SK-N-SH (cell line): ENCODE results near the gene NAMPT. TPM values are rescaled to one million over a fixed set of nuclear protein-coding genes. Genes with fewer than 3 reads are reported as not detected.

Experiments used
- CTCF ChIA-PET: fragments of 300-600, 350-600 bp; formaldehyde crosslinking; extraction: SDS; loops from one replicate; lab custom pipeline; 2021; lab: Yijun Ruan, JAX
- POLR2A ChIA-PET: fragments of 350-600 bp; sonication (Branson Sonifier 250); formaldehyde crosslinking; extraction: SDS; loops from one replicate; lab custom pipeline; 2020; ENCODE audit warnings: antibody characterized with exemption, inconsistent platforms; lab: Yijun Ruan, JAX
- DNase-seq: peaks from one replicate; pipeline ENCODE4 v3.0.0; 2012
- H2AFZ ChIP-seq: fragments of 200-600 bp; sonication (generic); 2 replicates; pipeline ENCODE4 v1.8.1; 2016; ENCODE audit warnings: antibody characterized with exemption, mild to moderate bottlenecking, low read depth
- H3F3A ChIP-seq: fragments of 200-600 bp; sonication (generic); replicated peaks from 2 replicates; pipeline ENCODE3; 2016; ENCODE audit warnings: antibody characterized with exemption, mild to moderate bottlenecking; ENCODE audit not compliant: insufficient read depth
- H3K27ac ChIP-seq, 2 experiments: fragments of 200-500 bp in 1 of 2; fragments of 200-600 bp in 1 of 2; sonication (Bioruptor generic) in 1 of 2; sonication (generic), shearing (Covaris generic) in 1 of 2; 2 replicates each; pipeline versions ENCODE4 v1.5.1 to v1.6.1; 2014 to 2016; ENCODE audit warnings: low read depth in 2 of 2, inconsistent platforms in 1 of 2, low read length in 1 of 2, mild to moderate bottlenecking in 1 of 2, mixed read lengths in 1 of 2
- H3K27me3 ChIP-seq: fragments of 200-600 bp; sonication (generic), shearing (Covaris generic); 2 replicates; pipeline ENCODE4 v1.6.1; 2016; ENCODE audit warnings: mixed run types; ENCODE audit not compliant: insufficient read depth
- H3K36me3 ChIP-seq, 2 experiments: fragments of 200-500 bp in 1 of 2; fragments of 200-600 bp in 1 of 2; sonication (Bioruptor generic) in 1 of 2; sonication (generic) in 1 of 2; replicated peaks in 1 of 2; 2 replicates each; pipeline versions ENCODE3 to v1.5.1; 2014 to 2016; ENCODE audit warnings: low read length in 1 of 2, mild to moderate bottlenecking in 1 of 2; ENCODE audit not compliant: insufficient read depth in 2 of 2, control insufficient read depth in 1 of 2
- H3K4me1 ChIP-seq, 2 experiments: fragments of 200-500 bp in 1 of 2; fragments of 200-600 bp in 1 of 2; sonication (Bioruptor generic) in 1 of 2; sonication (generic), shearing (Covaris generic) in 1 of 2; 2 replicates each; pipeline versions ENCODE4 v1.5.1 to v1.6.1; 2014 to 2016; ENCODE audit warnings: low read depth in 1 of 2, low read length in 1 of 2, mixed run types in 1 of 2; ENCODE audit not compliant: insufficient read depth in 2 of 2, control insufficient read depth in 1 of 2
- H3K4me2 ChIP-seq: fragments of 200-600 bp; sonication (generic), shearing (Covaris generic); 2 replicates; pipeline ENCODE4 v1.6.1; 2017; ENCODE audit warnings: mixed run types
- H3K4me3 ChIP-seq, 2 experiments: fragments of 200-500 bp in 1 of 2; fragments of 200-600 bp in 1 of 2; sonication (Bioruptor generic) in 1 of 2; sonication (generic), shearing (Covaris generic) in 1 of 2; 2 replicates each; pipeline versions ENCODE4 v1.5.1 to v1.8.1; 2014 to 2016; ENCODE audit warnings: low read depth in 2 of 2, inconsistent platforms in 1 of 2, low read length in 1 of 2, mild to moderate bottlenecking in 1 of 2, mixed read lengths in 1 of 2, moderate library complexity in 1 of 2
- H3K79me2 ChIP-seq: fragments of 200-600 bp; sonication (generic); 2 replicates; pipeline ENCODE4 v1.8.1; 2017; ENCODE audit warnings: mild to moderate bottlenecking; ENCODE audit not compliant: insufficient read depth
- H3K9ac ChIP-seq: fragments of 200-600 bp; sonication (generic); 2 replicates; pipeline ENCODE4 v1.6.1; 2017; ENCODE audit warnings: mixed run types
- H3K9me2 ChIP-seq: fragments of 200-600 bp; sonication (generic); 2 replicates; pipeline ENCODE4 v1.6.1; 2017; ENCODE audit warnings: mixed run types
- H3K9me3 ChIP-seq: fragments of 200-600 bp; sonication (generic); 2 replicates; pipeline ENCODE4 v1.6.1; 2017; ENCODE audit warnings: mixed run types, mild to moderate bottlenecking, moderate library complexity
- H4K20me1 ChIP-seq: fragments of 200-600 bp; sonication (generic); 2 replicates; pipeline ENCODE4 v1.6.1; 2017; ENCODE audit warnings: mild to moderate bottlenecking, mixed run types; ENCODE audit not compliant: insufficient read depth
- CHD2 ChIP-seq: fragments of 150-350 bp; IDR thresholded peaks from 2 replicates; pipeline ENCODE4 v1.6.1; 2018; ENCODE audit warnings: low read length; ENCODE audit not compliant: partially characterized antibody
- FOSL2 ChIP-seq: IDR thresholded peaks from 2 replicates; pipeline ENCODE4 v1.4.0; 2012; ENCODE audit warnings: low read depth, mild to moderate bottlenecking, moderate library complexity, borderline replicate concordance
- FOXJ3 ChIP-seq: sonication (generic); formaldehyde crosslinking; IDR thresholded peaks from 2 replicates; pipeline ENCODE4 v1.5.1; 2020; ENCODE audit warnings: mild to moderate bottlenecking, missing genetic modification reagents
- GABPA ChIP-seq: IDR thresholded peaks from 2 replicates; pipeline ENCODE4 v1.4.0; 2012; ENCODE audit warnings: low read depth, mild to moderate bottlenecking
- JUND ChIP-seq: IDR thresholded peaks from 2 replicates; pipeline ENCODE4 v1.4.0; 2012
- MXI1 ChIP-seq: IDR thresholded peaks from 2 replicates; pipeline ENCODE4 v1.6.1; 2012; ENCODE audit warnings: mild to moderate bottlenecking, low read depth, low read length, improper control_type of control experiment
- NRF1 ChIP-seq: IDR thresholded peaks from 2 replicates; pipeline ENCODE4 v1.6.1; 2012; ENCODE audit warnings: low read depth, mild to moderate bottlenecking, low read length
- POLR2AphosphoS5 ChIP-seq: IDR thresholded peaks from 2 replicates; pipeline ENCODE4 v1.6.1; 2012; ENCODE audit warnings: low read depth, low read length
- RAD21 ChIP-seq: IDR thresholded peaks from 2 replicates; pipeline ENCODE4 v1.6.1; 2012; ENCODE audit warnings: mild to moderate bottlenecking, low read length
- SIN3A ChIP-seq: IDR thresholded peaks from 2 replicates; pipeline ENCODE4 v1.6.1; 2012; ENCODE audit warnings: low read depth, mild to moderate bottlenecking, low read length, moderate library complexity, borderline replicate concordance
- SMC3 ChIP-seq: IDR thresholded peaks from 2 replicates; pipeline ENCODE4 v1.6.1; 2012; ENCODE audit warnings: low read depth, low read length, improper control_type of control experiment
- TCF12 ChIP-seq: IDR thresholded peaks from 2 replicates; pipeline ENCODE4 v1.4.0; 2012
- TEAD4 ChIP-seq: IDR thresholded peaks from 2 replicates; pipeline ENCODE4 v1.4.0; 2012; ENCODE audit warnings: mild to moderate bottlenecking, borderline replicate concordance; ENCODE audit not compliant: insufficient read depth
- WGBS: methylation state at CpG from one replicate; pipeline ENCODE4 v1.1.6; 2017; ENCODE audit warnings: low lambda C conversion rate; 5-methylcytosine and 5-hydroxymethylcytosine counted together
- polyA plus RNA-seq, 3 experiments: library from polyadenylated mRNA; depleted of rRNA; stranded (reverse); fragments of >200 nt; gene quantifications; 2 replicates each; pipeline ENCODE4 v1.2.3, GENCODE V29; 2012
- TF ChIP-seq, protein P1 (sequence below): IDR thresholded peaks from 2 replicates; pipeline ENCODE4 v1.4.0; 2012; ENCODE audit warnings: low read depth
- TF ChIP-seq, protein P2 (sequence below): fragments of 150-350 bp; IDR thresholded peaks from 2 replicates; pipeline ENCODE4 v1.6.1; 2016; ENCODE audit warnings: mild to moderate bottlenecking, low read depth, low read length
- TF ChIP-seq, protein P3 (sequence below): IDR thresholded peaks from 2 replicates; pipeline ENCODE4 v1.4.0; 2012; ENCODE audit warnings: low read depth, borderline replicate concordance
- TF ChIP-seq, protein P4 (sequence below): fragments of 150-350 bp; IDR thresholded peaks from 2 replicates; pipeline ENCODE4 v1.6.1; 2017; ENCODE audit warnings: antibody characterized with exemption, low read length, low read depth, borderline replicate concordance
- TF ChIP-seq, protein P5 (sequence below): fragments of 200-600 bp; sonication (generic); IDR thresholded peaks from 2 replicates; pipeline ENCODE4 v1.6.1; 2017; ENCODE audit warnings: antibody characterized with exemption, mild to moderate bottlenecking, moderate library complexity

NAMPT gene
- polyA plus RNA-seq, 1 of the 3 experiments (the other 2 are of a cell fraction): 20.1 TPM

DNA sequence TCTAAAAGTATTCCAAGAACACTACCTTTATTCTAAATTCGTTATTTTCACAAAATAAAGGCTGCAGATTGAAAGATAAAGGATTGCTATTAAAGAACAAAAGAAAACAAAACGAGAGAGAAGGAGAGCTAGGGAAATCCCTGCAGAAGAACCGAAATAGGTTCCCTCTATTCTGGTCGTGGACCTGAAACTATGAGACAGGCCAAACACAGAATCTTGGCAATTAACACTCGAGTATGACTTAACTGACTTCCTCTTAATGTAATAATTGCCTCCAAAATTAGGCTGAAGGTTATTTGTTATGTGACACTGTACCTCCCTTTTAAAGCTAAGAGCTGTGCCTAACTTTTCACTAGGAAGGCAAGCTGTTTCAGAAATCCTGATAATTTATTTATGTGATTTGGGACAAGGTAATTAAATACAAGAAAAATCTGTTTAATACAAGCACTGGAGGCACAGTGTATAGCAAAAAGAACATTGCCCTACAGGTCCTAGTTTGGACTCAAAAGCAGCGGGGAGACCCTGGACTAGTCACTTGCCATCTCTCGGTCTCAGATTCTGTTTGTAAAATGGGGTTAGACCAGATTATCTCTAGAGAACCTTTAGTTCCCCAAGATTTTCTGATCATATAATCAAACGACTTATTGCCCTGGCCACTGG is 11.6 kb downstream of the NAMPT start:
- H3K27ac ChIP-seq: no peak overlapping the region
- no peaks in the 10 kb centered on the region for H3F3A ChIP-seq
- peaks cover 30% of the 10 kb centered on the region for H3K79me2 ChIP-seq
- 90% methylated on average over 8 of the region's 8 CpGs for whole genome bisulfite sequencing
- H3K9me2 ChIP-seq: no peaks in the 10 kb centered on the region
- H2AFZ ChIP-seq: no peak overlapping the region
- H3K4me1 ChIP-seq: no peaks in the 10 kb centered on the region; a peak in 1 of 4 replicates
- peaks cover 71 to 82% of the 10 kb centered on the region in 2 experiments for H3K36me3 ChIP-seq
- no peaks in the 10 kb centered on the region for H3K9me3 ChIP-seq
- no peak overlapping the region for H3K4me3 ChIP-seq
- ChIA-PET CTCF (interaction anchor here (1.0 to 1.6 kb wide), 3 partner anchors 19 to 96 kb away, joined by 3 to 4 read pairs (median 3); no protein-coding TSS in a partner anchor), POLR2A (interaction anchor here (1.4 kb wide), 1 partner anchor 12 kb away, joined by 4 read pairs; the partner anchor contains the start of gene NAMPT)
- no peaks in the 10 kb centered on the region for H3K27me3 ChIP-seq
- no peaks in the 10 kb centered on the region; the same call in 1 of the 2 replicates for H4K20me1 ChIP-seq
- no peak overlapping the region for H3K4me2 ChIP-seq
- no peak overlapping the region for H3K9ac ChIP-seq
- TF ChIP-seq, protein P1, sequence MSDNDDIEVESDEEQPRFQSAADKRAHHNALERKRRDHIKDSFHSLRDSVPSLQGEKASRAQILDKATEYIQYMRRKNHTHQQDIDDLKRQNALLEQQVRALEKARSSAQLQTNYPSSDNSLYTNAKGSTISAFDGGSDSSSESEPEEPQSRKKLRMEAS: no peak
- TF ChIP-seq RAD21: no peak
- TF ChIP-seq, protein P2, sequence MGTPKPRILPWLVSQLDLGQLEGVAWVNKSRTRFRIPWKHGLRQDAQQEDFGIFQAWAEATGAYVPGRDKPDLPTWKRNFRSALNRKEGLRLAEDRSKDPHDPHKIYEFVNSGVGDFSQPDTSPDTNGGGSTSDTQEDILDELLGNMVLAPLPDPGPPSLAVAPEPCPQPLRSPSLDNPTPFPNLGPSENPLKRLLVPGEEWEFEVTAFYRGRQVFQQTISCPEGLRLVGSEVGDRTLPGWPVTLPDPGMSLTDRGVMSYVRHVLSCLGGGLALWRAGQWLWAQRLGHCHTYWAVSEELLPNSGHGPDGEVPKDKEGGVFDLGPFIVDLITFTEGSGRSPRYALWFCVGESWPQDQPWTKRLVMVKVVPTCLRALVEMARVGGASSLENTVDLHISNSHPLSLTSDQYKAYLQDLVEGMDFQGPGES: no peak
- TF ChIP-seq FOXJ3: no peak
- DNase-seq: no peak

DNA sequence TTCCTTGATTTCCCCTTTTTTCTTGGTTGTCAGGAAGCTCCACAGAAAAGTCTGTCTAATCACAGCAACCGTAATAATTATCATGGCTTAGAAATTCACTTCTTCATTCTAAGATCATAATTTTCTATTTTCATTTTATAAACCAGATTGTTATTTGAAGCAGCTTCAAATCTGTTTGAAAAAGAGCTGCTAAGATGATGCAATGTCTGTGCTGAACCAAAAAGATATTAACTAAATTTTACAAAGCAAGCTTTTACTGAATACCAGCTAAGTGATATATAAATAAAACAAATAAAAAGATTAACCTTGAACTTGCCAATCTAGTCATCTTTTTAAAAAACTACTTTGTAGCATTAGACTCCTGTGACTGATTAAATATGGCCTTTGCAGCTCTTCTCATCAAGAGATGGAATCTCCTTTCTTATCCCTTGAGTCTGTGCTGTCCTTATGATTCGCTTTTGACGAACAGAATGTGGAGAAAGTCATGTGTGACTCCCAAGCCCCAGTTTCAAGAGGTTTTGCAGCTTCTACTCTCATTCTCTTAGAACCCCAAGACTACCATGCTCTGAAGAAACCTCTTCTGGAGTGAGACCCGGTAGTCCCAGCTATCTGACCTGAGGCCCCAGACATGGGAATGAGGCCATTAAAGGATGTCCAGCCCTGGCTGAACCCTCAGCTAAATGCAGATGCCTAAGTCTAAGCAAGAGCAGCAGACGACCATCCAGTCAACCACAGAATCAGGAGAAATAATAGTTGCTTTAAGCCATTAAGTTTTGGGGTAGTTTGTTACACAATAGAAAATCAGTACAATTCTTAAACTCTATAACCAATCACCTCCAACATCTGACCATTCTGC is 14.4 kb downstream of the NAMPT start:
- Histone ChIP-seq H3F3A (no peaks in the 10 kb centered on the region), H3K79me2 (peaks cover 6% of the 10 kb centered on the region; the same call in 1 of the 2 replicates), H3K9me3 (no peaks in the 10 kb centered on the region), H3K4me2 (no peak overlapping the region), H3K4me1 (no peaks in the 10 kb centered on the region; a peak in 1 of 4 replicates), H3K4me3 (no peak overlapping the region), H3K27ac (no peak overlapping the region), H3K9me2 (no peaks in the 10 kb centered on the region), H3K36me3 (peaks cover 83 to 91% of the 10 kb centered on the region in 2 experiments), H3K27me3 (no peaks in the 10 kb centered on the region), H2AFZ (no peak overlapping the region), H3K9ac (no peak overlapping the region), H4K20me1 (no peaks in the 10 kb centered on the region)
- no peak for DNase-seq
- POLR2A ChIA-PET: interaction anchor here (0.6 to 1.3 kb wide), 2 partner anchors 14 to 27 kb away, joined by 3 to 5 read pairs; partner anchors contain the start of gene NAMPT
- WGBS: 93% methylated on average over 5 of the region's 5 CpGs
- CTCF ChIA-PET: interaction anchor here (1.2 to 1.5 kb wide), 2 partner anchors 9 to 93 kb away, joined by 3 to 8 read pairs; no protein-coding TSS in a partner anchor
- TF ChIP-seq JUND (no peak), SMC3 (no peak), FOSL2 (no peak), TEAD4 (no peak), CHD2 (no peak), TCF12 (no peak), SIN3A (no peak), MXI1 (no peak), POLR2AphosphoS5 (no peak), NRF1 (no peak), GABPA (no peak)
- TF ChIP-seq, protein P3, sequence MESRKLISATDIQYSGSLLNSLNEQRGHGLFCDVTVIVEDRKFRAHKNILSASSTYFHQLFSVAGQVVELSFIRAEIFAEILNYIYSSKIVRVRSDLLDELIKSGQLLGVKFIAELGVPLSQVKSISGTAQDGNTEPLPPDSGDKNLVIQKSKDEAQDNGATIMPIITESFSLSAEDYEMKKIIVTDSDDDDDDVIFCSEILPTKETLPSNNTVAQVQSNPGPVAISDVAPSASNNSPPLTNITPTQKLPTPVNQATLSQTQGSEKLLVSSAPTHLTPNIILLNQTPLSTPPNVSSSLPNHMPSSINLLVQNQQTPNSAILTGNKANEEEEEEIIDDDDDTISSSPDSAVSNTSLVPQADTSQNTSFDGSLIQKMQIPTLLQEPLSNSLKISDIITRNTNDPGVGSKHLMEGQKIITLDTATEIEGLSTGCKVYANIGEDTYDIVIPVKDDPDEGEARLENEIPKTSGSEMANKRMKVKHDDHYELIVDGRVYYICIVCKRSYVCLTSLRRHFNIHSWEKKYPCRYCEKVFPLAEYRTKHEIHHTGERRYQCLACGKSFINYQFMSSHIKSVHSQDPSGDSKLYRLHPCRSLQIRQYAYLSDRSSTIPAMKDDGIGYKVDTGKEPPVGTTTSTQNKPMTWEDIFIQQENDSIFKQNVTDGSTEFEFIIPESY: no peak
- TF ChIP-seq, protein P4, sequence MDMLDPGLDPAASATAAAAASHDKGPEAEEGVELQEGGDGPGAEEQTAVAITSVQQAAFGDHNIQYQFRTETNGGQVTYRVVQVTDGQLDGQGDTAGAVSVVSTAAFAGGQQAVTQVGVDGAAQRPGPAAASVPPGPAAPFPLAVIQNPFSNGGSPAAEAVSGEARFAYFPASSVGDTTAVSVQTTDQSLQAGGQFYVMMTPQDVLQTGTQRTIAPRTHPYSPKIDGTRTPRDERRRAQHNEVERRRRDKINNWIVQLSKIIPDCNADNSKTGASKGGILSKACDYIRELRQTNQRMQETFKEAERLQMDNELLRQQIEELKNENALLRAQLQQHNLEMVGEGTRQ: no peak
- TF ChIP-seq, protein P5, sequence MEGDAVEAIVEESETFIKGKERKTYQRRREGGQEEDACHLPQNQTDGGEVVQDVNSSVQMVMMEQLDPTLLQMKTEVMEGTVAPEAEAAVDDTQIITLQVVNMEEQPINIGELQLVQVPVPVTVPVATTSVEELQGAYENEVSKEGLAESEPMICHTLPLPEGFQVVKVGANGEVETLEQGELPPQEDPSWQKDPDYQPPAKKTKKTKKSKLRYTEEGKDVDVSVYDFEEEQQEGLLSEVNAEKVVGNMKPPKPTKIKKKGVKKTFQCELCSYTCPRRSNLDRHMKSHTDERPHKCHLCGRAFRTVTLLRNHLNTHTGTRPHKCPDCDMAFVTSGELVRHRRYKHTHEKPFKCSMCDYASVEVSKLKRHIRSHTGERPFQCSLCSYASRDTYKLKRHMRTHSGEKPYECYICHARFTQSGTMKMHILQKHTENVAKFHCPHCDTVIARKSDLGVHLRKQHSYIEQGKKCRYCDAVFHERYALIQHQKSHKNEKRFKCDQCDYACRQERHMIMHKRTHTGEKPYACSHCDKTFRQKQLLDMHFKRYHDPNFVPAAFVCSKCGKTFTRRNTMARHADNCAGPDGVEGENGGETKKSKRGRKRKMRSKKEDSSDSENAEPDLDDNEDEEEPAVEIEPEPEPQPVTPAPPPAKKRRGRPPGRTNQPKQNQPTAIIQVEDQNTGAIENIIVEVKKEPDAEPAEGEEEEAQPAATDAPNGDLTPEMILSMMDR: no peak
